Ishikawa (cell line): ENCODE data around the gene ECHDC3.

Source experiments
- CEBPB ChIP-seq: IDR thresholded peaks from 2 replicates; pipeline ENCODE4 v1.6.1; 2012
- CREB1 ChIP-seq: IDR thresholded peaks from 2 replicates; pipeline ENCODE4 v1.6.1; 2012; ENCODE audit warnings: low read depth
- EGR1 ChIP-seq: IDR thresholded peaks from 2 replicates; pipeline ENCODE4 v1.6.1; 2012
- EP300 ChIP-seq: IDR thresholded peaks from 2 replicates; pipeline ENCODE4 v1.6.1; 2012; ENCODE audit warnings: borderline replicate concordance
- FOXM1 ChIP-seq: IDR thresholded peaks from 2 replicates; pipeline ENCODE4 v1.6.1; 2012; ENCODE audit warnings: low read depth, borderline replicate concordance
- MAX ChIP-seq: IDR thresholded peaks from 2 replicates; pipeline ENCODE4 v1.6.1; 2012
- NFIC ChIP-seq: IDR thresholded peaks from 2 replicates; pipeline ENCODE4 v1.6.1; 2012
- RAD21 ChIP-seq: IDR thresholded peaks from 2 replicates; pipeline ENCODE4 v1.6.1; 2012; ENCODE audit warnings: low read depth
- REST ChIP-seq: IDR thresholded peaks from 2 replicates; pipeline ENCODE4 v1.6.1; 2012; ENCODE audit warnings: low read depth, mild to moderate bottlenecking
- TAF1 ChIP-seq: IDR thresholded peaks from 2 replicates; pipeline ENCODE4 v1.6.1; 2012; ENCODE audit warnings: low read depth, mild to moderate bottlenecking
- TCF12 ChIP-seq: IDR thresholded peaks from 2 replicates; pipeline ENCODE4 v1.6.1; 2012; ENCODE audit warnings: low read depth
- TEAD4 ChIP-seq: IDR thresholded peaks from 2 replicates; pipeline ENCODE4 v1.6.1; 2012
- USF1 ChIP-seq: IDR thresholded peaks from 2 replicates; pipeline ENCODE4 v1.6.1; 2012
- YY1 ChIP-seq: IDR thresholded peaks from 2 replicates; pipeline ENCODE4 v1.6.1; 2012; ENCODE audit warnings: low read depth
- ZBTB7A ChIP-seq: IDR thresholded peaks from 2 replicates; pipeline ENCODE4 v1.6.1; 2012; ENCODE audit warnings: low read depth

The ECHDC3 gene

GRCh38 chr10:11765141-11765540, 23.0 kb downstream of the ECHDC3 start:
- no peak for TF ChIP-seq USF1
- TF ChIP-seq RAD21 = no peak
- TF ChIP-seq NFIC = no peak
- TF ChIP-seq TAF1 = no peak

GRCh38 chr10:11772575-11773288, 30.6 kb downstream of the ECHDC3 start:
- TF ChIP-seq REST = no peak
- TF ChIP-seq RAD21 = no peak
- TF ChIP-seq CREB1 = no peak
- TF ChIP-seq NFIC = no peak
- no peak for TF ChIP-seq MAX
- TF ChIP-seq YY1 = no peak
- TF ChIP-seq FOXM1 = no peak
- TF ChIP-seq TCF12 = no peak
- no peak for TF ChIP-seq USF1
- no peak for TF ChIP-seq TEAD4
- TF ChIP-seq EP300 = no peak
- no peak for TF ChIP-seq EGR1
- no peak for TF ChIP-seq CEBPB
- TF ChIP-seq ZBTB7A = no peak
- TF ChIP-seq TAF1 = no peak

GRCh38 chr10:11773761-11774441, 31.7 kb downstream of the ECHDC3 start:
- TF ChIP-seq TAF1 = no peak
- no peak for TF ChIP-seq NFIC

GRCh38 chr10:11775412-11775811, 33.2 kb downstream of the ECHDC3 start:
- TF ChIP-seq EGR1 (no peak), TCF12 (no peak)

GRCh38 chr10:11776080-11776479, 33.9 kb downstream of the ECHDC3 start:
- no peak for TF ChIP-seq ZBTB7A
- no peak for TF ChIP-seq REST
- no peak for TF ChIP-seq FOXM1
- no peak for TF ChIP-seq MAX
- TF ChIP-seq USF1 = no peak
- TF ChIP-seq TAF1 = no peak
- no peak for TF ChIP-seq YY1

GRCh38 chr10:11781114-11781513, 38.9 kb downstream of the ECHDC3 start:
- TF ChIP-seq MAX (no peak), USF1 (no peak), TAF1 (no peak), RAD21 (no peak), CEBPB (no peak), EP300 (no peak), EGR1 (no peak), CREB1 (no peak), REST (no peak), YY1 (no peak), NFIC (no peak), ZBTB7A (no peak), TCF12 (no peak)
